KG1 (cell line): Measurements from ENCODE around the gene MSLN.
"Not testable (repeated sequence)": the region's sequence is repeated elsewhere in the genome, so short reads cannot be mapped to it uniquely, and the experiment has no call there.

Experiments used
- DNase-seq: peaks from one replicate; lab custom pipeline; 2025; lab: John Stamatoyannopoulos, UW

MSLN gene

GRCh38 chr16:760065-760464, 469 bp upstream of the MSLN start:
- no peak for DNase-seq

DNA sequence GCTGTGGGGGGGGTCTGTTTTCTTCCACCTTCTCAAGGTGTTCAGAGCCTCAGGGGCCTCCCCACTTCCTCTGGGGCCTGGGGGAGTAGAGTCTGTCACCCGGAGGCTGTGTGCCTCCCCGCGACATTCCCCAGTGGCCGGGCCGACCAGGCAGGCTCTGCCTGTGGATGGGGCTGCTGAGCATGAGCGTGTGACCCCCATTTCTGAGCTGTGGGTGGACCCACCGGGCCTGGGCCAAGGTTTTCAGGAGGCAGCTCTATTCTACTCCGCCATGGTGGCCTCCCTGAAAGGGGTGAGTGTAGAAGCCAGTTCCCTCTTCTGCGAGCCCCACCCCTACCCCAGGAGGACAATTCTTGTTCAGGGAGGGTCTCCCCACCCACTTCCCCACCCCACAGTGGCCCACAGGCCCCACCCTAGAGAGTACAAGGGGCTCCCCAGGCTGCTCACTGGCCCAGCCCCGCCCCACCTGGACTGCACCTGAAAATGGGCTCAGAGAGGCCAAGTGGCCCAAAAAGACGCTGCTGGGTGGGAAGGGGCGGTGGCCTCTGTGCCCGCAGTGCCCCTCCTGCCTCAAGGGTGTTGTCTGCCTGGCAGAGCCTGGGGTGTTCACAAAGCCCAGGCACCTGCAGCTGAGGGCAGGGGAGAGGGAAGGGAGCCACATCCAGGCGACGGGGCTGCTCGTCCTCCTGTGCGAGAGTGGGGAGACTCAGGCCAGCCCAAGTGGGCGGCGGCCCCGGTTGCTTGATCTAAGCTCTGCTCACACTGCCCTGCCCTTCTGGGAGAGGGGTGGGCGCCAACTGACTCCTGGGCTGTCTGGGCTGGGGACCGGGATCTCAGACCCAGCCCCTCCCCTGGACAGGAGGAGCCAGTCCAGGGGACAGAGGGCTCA, 1.3 kb downstream of the MSLN start:
- DNase-seq = no peak

DNA sequence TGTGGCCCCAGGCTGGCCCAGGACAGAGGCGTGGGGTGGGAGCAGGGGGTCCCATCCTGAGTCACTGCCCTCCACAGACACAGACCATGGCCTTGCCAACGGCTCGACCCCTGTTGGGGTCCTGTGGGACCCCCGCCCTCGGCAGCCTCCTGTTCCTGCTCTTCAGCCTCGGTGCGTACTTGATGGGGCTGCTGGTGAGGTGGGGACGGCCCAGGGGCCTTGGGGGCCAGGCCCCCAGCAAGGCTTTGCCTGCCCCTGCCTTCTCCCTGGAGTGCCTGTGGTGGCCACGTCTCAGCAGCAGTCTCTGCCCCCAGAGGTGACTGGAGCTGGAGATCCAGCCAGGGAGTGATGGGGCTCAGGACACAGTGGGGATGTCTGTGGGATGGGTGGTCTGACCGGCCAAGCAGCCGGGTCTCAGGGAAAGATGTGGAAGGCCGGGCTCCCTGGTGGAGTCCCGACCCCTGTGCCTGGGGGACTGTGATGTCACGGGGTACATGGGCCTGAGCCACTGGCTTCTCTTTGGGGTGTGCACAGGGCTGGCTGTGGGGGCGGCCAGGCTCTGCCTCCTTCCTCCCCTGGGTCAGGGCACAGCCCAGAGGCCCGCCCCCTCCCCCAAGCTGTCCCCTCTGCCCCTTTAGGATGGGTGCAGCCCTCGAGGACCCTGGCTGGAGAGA, 2.2 kb downstream of the MSLN start:
- DNase-seq = no peak

DNA sequence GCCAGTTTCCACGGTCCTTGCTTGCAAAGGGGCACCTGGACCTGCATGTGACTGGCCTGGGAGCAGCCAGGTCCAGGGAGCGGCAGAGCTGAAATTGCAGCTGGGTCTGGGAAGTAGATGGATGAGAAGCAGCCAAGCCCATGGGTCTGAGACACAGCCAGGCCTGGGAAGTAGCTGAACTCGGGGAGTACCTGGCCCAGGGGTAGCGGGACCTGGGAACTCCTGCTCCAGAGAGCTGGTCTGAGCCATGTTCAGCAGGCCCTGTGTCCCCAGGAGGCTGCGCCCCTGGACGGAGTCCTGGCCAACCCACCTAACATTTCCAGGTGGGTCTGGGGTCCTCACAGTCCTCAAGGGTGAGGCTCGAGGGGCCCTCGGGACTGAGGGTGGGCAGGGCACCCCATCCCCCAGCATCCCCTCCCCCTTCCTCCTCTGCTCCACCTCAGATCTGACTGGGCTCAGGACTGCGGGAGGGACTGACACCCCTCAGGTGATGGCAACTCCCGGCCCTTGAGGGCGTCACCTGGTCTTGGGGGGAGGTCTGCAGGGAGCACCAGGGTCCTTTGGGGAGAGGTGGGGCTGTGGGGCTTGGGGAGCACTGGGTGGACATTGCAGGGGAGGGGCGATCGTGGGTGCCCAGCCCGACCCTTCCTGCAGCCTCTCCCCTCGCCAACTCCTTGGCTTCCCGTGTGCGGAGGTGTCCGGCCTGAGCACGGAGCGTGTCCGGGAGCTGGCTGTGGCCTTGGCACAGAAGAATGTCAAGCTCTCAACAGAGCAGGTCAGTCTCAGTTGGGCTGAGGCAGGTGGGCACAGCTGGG, 3.0 kb downstream of the MSLN start:
- no peak for DNase-seq

DNA sequence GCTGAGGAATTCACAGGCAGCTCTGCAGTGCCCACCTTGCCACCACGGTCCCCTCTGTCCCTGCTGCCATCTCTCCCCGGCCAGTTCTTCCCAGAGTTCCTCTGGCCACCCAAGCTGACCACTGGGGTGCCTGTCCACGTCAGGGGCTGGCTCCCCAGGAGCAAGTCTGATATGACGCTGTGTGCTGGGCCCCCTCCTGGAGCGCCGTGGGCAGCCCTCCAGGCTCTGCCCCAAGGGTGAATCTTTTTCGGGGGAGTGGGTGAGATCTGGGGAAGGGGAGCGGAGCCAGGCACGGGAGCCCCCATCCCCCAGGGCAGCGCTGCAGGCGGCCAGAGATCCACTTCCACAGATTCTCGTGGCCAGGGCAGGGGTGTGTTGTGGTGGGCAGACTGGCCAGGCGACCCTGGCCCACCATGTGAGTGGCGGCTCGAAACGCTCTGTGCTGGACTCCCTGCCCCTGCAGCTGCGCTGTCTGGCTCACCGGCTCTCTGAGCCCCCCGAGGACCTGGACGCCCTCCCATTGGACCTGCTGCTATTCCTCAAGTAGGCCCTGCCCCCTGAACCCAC, 3.7 kb downstream of the MSLN start:
- DNase-seq = no peak

GRCh38 chr16:764848-765487, 4.4 kb downstream of the MSLN start:
- no peak for DNase-seq

GRCh38 chr16:765488-765865, 4.9 kb downstream of the MSLN start:
- DNase-seq = no peak

- DNase-seq = no peak
Measured at GRCh38 chr16:766008-766819, 5.7 kb downstream of the MSLN start.

GRCh38 chr16:766820-767640, 6.5 kb downstream of the MSLN start:
- DNase-seq = no peak

DNA sequence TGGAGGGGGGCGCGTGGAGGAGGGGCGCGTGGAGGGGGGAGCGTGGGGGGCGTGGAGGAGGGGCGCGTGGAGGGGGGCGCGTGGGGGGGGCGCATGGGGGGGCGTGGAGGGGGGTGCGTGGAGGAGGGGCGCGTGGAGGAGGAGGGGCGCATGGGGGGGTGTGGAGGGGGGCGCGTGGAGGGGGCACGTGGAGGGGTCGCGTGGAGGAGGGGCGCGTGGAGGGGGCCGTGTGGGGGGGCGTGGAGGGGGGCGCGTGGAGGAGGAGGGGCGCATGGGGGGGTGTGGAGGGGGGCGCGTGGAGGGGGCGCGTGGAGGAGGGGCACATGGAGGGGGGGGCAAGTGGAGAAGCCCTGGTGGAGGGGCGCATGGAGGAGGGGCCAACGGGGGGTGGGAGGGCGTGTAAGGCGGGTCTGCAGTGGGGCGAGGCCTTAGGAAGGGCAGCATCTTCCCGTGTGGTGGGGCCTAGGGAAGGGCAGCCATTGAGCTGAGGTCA, 7.3 kb downstream of the MSLN start:
- DNase-seq = no peak

DNA sequence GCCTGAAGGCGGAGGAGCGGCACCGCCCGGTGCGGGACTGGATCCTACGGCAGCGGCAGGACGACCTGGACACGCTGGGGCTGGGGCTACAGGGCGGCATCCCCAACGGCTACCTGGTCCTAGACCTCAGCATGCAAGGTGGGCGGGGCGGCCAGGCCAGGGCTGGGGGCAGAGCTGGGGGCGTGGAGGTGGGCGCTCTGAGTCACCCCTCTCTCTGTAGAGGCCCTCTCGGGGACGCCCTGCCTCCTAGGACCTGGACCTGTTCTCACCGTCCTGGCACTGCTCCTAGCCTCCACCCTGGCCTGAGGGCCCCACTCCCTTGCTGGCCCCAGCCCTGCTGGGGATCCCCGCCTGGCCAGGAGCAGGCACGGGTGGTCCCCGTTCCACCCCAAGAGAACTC, 7.9 kb downstream of the MSLN start:
- DNase-seq = no peak

DNA sequence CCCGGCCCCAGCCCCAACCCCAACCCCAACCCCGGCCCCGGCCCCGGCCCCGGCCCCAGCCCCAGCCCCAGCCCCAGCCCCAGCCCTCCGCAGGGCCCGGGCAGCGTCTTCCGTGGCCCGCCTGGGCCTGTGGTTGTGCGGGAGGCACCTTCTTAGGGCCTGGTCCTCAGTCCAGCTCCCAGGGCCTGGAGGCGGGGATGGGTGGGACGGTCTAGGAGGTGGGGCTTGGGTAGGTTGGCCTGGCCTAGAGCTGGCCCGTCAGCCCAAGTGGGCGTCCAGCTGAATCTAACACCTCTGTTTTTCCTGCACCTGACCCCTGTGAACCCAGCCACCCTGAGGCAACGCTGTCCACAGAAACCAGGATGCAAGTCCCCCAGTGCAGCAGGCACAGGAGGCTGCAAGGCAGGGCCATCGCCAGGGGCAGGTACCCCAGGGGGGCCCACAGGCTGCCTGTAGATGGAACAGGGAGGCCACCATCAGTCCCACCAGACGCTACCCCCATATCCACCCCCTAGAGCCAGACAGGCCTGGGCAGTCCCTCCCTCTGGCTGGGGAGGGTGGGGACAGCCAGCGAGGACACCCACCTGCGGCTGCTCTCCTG, 8.8 kb downstream of the MSLN start:
- no peak for DNase-seq

DNA sequence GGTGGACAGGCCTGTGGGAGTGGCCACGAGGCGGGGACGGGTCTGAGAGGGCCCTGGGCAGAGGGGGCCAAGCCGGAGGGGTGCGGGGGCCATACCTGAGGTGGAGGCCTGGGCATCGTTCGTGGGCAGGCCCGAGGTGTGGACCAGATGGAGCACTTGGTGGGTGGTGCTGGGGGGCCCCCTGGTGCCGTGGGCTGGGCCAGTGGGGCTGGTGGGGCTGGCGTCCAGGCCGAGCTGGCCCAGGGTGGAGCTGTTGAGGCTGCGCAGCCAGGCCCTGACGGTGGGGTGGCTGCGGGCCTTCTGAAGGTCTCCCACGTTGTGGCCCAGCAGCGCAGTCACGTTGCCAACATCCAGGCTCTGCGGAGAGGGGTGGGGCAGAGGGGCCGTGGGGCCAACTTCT, 9.4 kb downstream of the MSLN start:
- DNase-seq = no peak

GRCh38 chr16:770411-770810, 9.9 kb downstream of the MSLN start:
- DNase-seq = no peak

DNA sequence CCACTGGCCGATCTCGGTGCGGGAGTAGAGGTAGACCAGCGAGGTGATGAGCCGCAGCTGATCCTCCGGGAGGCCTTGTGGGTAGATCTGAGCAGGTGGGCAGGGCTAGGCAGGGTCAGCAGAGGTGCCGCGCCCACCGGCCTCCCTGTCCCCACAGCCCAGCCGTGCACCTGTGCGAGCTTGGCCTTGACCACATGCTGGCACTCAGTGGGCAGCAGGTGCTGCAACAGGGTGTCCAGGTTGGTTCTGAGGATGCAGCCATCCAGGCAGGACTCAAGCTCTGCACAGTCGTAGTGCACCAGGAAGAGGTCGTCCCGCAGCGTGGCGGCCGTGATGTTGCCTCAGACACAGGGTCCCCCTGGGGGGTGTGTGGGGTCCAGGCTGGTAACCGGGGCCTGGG, 12.4 kb downstream of the MSLN start:
- DNase-seq = no peak

GRCh38 chr16:774086-775001, 13.8 kb downstream of the MSLN start:
- DNase-seq = no peak

- DNase-seq = no peak
Measured at GRCh38 chr16:775236-775796, 14.8 kb downstream of the MSLN start.

- DNase-seq = not testable (repeated sequence)
Measured at GRCh38 chr16:776298-776697, 15.8 kb downstream of the MSLN start.
